Measurements from ENCODE around the gene DNAJB11.

DNAJB11 gene

GRCh38 chr3:186538779-186539178 is 31.7 kb upstream of the DNAJB11 start:
- TF ChIP-seq, protein P1, sequence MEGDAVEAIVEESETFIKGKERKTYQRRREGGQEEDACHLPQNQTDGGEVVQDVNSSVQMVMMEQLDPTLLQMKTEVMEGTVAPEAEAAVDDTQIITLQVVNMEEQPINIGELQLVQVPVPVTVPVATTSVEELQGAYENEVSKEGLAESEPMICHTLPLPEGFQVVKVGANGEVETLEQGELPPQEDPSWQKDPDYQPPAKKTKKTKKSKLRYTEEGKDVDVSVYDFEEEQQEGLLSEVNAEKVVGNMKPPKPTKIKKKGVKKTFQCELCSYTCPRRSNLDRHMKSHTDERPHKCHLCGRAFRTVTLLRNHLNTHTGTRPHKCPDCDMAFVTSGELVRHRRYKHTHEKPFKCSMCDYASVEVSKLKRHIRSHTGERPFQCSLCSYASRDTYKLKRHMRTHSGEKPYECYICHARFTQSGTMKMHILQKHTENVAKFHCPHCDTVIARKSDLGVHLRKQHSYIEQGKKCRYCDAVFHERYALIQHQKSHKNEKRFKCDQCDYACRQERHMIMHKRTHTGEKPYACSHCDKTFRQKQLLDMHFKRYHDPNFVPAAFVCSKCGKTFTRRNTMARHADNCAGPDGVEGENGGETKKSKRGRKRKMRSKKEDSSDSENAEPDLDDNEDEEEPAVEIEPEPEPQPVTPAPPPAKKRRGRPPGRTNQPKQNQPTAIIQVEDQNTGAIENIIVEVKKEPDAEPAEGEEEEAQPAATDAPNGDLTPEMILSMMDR (IDR thresholded peaks at IDR 0.05; ENCODE audit: extremely low read depth, missing control alignments), result no peak

GRCh38 chr3:186540221-186540834 is 30.2 kb upstream of the DNAJB11 start:
- peak; percentile 58 for DNase-seq (ENCODE audit: low spot score)
- TF ChIP-seq, protein P1 (IDR thresholded peaks at IDR 0.05; ENCODE audit: extremely low read depth, missing control alignments), result peak; percentile 50

More at GRCh38 chr3:186538779-186539178, 31.7 kb upstream of the DNAJB11 start:
- peak; percentile 41 for DNase-seq (ENCODE audit: low spot score)

DNA sequence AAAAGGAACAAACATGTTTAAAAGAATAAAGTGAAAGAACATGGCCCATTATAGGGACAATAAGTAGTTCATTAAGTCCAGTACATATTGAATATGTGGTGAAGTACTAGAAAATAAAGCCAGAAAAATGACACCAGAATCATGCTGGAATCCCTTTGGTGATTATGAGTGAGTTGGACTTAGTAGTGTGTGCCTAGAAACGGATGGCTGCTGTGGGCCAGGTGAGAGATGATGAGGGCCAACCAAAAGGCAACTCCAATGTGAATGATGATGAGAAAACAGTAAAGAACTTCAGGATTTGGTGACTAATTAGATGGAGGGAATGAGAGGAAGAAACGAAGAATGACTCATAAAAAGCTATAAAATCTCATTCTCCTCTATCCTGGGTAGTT is 29.7 kb upstream of the DNAJB11 start:
- no peak for DNase-seq (ENCODE audit: low spot score)

DNA sequence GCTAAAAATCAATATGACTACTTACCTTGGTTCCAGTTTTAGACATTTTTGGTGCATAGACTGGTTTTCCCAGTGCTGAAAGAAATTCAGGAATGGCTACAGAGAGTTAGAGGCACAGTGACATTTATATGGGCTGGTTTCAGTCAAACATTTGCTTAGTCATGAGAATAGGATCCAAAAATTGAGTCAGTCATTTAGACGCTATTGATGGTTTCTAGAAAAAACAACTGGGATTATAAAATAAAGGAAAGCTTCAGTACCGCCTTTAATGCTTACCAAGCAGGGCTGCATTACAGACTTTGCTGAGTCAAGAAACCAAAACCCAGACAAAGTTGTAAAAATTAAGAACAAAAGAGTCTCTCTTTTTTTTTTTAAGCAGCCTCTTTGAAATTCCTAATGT is 26.2 kb upstream of the DNAJB11 start, which contains the start of gene CRYGS:
Gene CRYGS (minus strand): TSS at position 100 of the 400 bp plus-strand sequence. CDS start 54 bp downstream, at position 46.
- no peak for DNase-seq (ENCODE audit: low spot score)
- TF ChIP-seq, protein P1 (IDR thresholded peaks at IDR 0.05; ENCODE audit: extremely low read depth, missing control alignments), result no peak

More for the DNA sequence above, 29.7 kb upstream of the DNAJB11 start:
- TF ChIP-seq, protein P1 (IDR thresholded peaks at IDR 0.05; ENCODE audit: extremely low read depth, missing control alignments), result no peak

- TF ChIP-seq, protein P1 (IDR thresholded peaks at IDR 0.05; ENCODE audit: extremely low read depth, missing control alignments), result no peak
- no peak for DNase-seq (ENCODE audit: low spot score)
Observed at GRCh38 chr3:186549497-186549896, 21.0 kb upstream of the DNAJB11 start.

DNA sequence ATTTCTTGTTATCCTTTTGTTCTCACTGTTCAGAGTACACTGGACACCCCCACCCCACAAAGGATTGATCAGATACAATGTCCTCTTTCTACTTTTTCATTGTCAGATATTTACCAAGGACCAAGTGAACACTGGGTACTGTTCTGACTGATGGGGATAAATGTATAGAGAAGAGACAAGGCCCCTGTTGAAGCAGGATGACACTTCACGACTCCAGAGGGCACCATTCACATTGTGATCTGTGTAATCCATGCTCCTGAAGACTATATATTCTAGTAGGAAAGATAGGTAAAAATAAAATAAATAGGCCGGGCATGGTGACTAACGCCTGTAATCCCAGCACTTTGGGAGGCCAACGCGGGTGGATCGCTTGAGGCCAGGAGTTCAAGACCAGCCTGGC is 19.1 kb upstream of the DNAJB11 start:
- DNase-seq (ENCODE audit: low spot score), result no peak
- TF ChIP-seq, protein P1 (IDR thresholded peaks at IDR 0.05; ENCODE audit: extremely low read depth, missing control alignments), result no peak

GRCh38 chr3:186552408-186553031 is 18.0 kb upstream of the DNAJB11 start:
- TF ChIP-seq, protein P1 (IDR thresholded peaks at IDR 0.05; ENCODE audit: extremely low read depth, missing control alignments), result no peak
- DNase-seq (ENCODE audit: low spot score), result no peak

Data from GM20000 (cell line).